Hematopoietic multipotent progenitor cell (in vitro differentiated cells): ENCODE measurements around the gene P3H3. TPM values are rescaled to one million over a fixed set of nuclear protein-coding genes. Genes with fewer than 3 reads are reported as not detected.

Experiments
- DNase-seq, 3 donors: peaks; one replicate each; pipeline ENCODE4 v3.0.0-alpha.2; 2011 to 2015; ENCODE audit warnings: low read depth in 2 of 3, low spot score in 2 of 3
- total RNA-seq: library from RNA; depleted of rRNA; stranded (reverse); fragments of >200 nt; gene quantifications from one replicate; pipeline ENCODE4 v1.2.3, GENCODE V29; 2012

P3H3 gene
- total RNA-seq, 1 donor = 13.2 TPM

- no peak for DNase-seq
Observed at GRCh38 chr12:6826125-6826733, 2.0 kb upstream of the P3H3 start.

- no peak for DNase-seq
Observed at GRCh38 chr12:6826734-6827436, 1.3 kb upstream of the P3H3 start.

GRCh38 chr12:6827437-6827911 is 733 bp upstream of the P3H3 start:
- DNase-seq = no peak

GRCh38 chr12:6828781-6829535 is 751 bp downstream of the P3H3 start:
- peak in 2 of 3 donors; percentile 62 to 70 for DNase-seq

- no peak for DNase-seq
Observed at GRCh38 chr12:6829536-6830220, 1.5 kb downstream of the P3H3 start.

- DNase-seq = no peak
Observed at GRCh38 chr12:6830286-6830890, 2.2 kb downstream of the P3H3 start.

- no peak for DNase-seq
Observed at GRCh38 chr12:6830999-6831398, 2.8 kb downstream of the P3H3 start.

GRCh38 chr12:6831450-6831995 is 3.3 kb downstream of the P3H3 start:
- no peak for DNase-seq

- DNase-seq = no peak
Observed at GRCh38 chr12:6832125-6832524, 3.9 kb downstream of the P3H3 start.

GRCh38 chr12:6833189-6833890 is 5.1 kb downstream of the P3H3 start:
- DNase-seq = no peak

GRCh38 chr12:6834254-6834653 is 6.0 kb downstream of the P3H3 start:
- no peak for DNase-seq

- DNase-seq = no peak
Observed at GRCh38 chr12:6834873-6835272, 6.7 kb downstream of the P3H3 start.

GRCh38 chr12:6836851-6837250 is 8.6 kb downstream of the P3H3 start:
- no peak for DNase-seq

GRCh38 chr12:6837370-6838060 is 9.3 kb downstream of the P3H3 start:
- DNase-seq = no peak

- DNase-seq = no peak
Observed at GRCh38 chr12:6838854-6839253, 10.6 kb downstream of the P3H3 start.

GRCh38 chr12:6839482-6840201 is 11.4 kb downstream of the P3H3 start:
- DNase-seq = no peak

GRCh38 chr12:6840330-6840729 is 12.1 kb downstream of the P3H3 start:
- no peak for DNase-seq

GRCh38 chr12:6840761-6841515 is 12.7 kb downstream of the P3H3 start, which contains the start of gene GNB3:
TSS of gene GNB3 (plus strand) at chr12:6840925. CDS start at chr12:6841288, 363 bp downstream.
- no peak for DNase-seq
